ENCODE measurements around the gene NFKB1. TPM values are rescaled to one million over a fixed set of nuclear protein-coding genes. Genes with fewer than 3 reads are reported as not detected.

Gene NFKB1
- polyA plus RNA-seq, 1 donor from 2014 or later: 8.6 TPM

GRCh38 chr4:102552781-102553180 lies 51.6 kb downstream of the NFKB1 start:
- Histone ChIP-seq H4K20me1 (ENCODE audit: insufficient read depth) (no peaks in the 10 kb centered on the region), H3K79me2 (replicated peaks; ENCODE audit: insufficient read depth, low read length) (no peaks in the 10 kb centered on the region), H3K9ac (ENCODE audit: low read length) (no peak overlapping the region), H3K4me2 (ENCODE audit: low read length) (no peak overlapping the region), H3K27me3 (ENCODE audit: insufficient read depth, low read depth, low read length) (no peaks in the 10 kb centered on the region), H3K4me3 (ENCODE audit: low read length) (no peak overlapping the region), H3F3A (ENCODE audit: insufficient read depth, low read length, poor library complexity, severe bottlenecking) (no peaks in the 10 kb centered on the region), H3K9me2 (ENCODE audit: insufficient read depth, low read length) (no peaks in the 10 kb centered on the region), H3K9me3 (ENCODE audit: low read length) (no peaks in the 10 kb centered on the region), H3K27ac (ENCODE audit: low read length) (no peak overlapping the region), H3K36me3 (ENCODE audit: insufficient read depth, low read length) (no peaks in the 10 kb centered on the region), H2AFZ (ENCODE audit: low read depth, low read length) (no peak overlapping the region)
- TF ChIP-seq EP300 (conservative IDR thresholded peaks at IDR 0.05; ENCODE audit: poor library complexity, severe bottlenecking) (no peak), SMC3 (conservative IDR thresholded peaks at IDR 0.05; ENCODE audit: poor library complexity) (no peak), MXI1 (conservative IDR thresholded peaks at IDR 0.05; ENCODE audit: poor library complexity, severe bottlenecking) (no peak), POLR2AphosphoS5 (IDR thresholded peaks at IDR 0.05) (no peak), EZH2 (IDR thresholded peaks at IDR 0.05; ENCODE audit: borderline replicate concordance, insufficient read depth, low read length, poor library complexity, severe bottlenecking) (no peak), TAF1 (IDR thresholded peaks at IDR 0.05; ENCODE audit: low read depth) (no peak)
- TF ChIP-seq, protein P1, sequence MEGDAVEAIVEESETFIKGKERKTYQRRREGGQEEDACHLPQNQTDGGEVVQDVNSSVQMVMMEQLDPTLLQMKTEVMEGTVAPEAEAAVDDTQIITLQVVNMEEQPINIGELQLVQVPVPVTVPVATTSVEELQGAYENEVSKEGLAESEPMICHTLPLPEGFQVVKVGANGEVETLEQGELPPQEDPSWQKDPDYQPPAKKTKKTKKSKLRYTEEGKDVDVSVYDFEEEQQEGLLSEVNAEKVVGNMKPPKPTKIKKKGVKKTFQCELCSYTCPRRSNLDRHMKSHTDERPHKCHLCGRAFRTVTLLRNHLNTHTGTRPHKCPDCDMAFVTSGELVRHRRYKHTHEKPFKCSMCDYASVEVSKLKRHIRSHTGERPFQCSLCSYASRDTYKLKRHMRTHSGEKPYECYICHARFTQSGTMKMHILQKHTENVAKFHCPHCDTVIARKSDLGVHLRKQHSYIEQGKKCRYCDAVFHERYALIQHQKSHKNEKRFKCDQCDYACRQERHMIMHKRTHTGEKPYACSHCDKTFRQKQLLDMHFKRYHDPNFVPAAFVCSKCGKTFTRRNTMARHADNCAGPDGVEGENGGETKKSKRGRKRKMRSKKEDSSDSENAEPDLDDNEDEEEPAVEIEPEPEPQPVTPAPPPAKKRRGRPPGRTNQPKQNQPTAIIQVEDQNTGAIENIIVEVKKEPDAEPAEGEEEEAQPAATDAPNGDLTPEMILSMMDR (IDR thresholded peaks at IDR 0.05; ENCODE audit: poor library complexity, severe bottlenecking): no peak
- TF ChIP-seq, protein P2, sequence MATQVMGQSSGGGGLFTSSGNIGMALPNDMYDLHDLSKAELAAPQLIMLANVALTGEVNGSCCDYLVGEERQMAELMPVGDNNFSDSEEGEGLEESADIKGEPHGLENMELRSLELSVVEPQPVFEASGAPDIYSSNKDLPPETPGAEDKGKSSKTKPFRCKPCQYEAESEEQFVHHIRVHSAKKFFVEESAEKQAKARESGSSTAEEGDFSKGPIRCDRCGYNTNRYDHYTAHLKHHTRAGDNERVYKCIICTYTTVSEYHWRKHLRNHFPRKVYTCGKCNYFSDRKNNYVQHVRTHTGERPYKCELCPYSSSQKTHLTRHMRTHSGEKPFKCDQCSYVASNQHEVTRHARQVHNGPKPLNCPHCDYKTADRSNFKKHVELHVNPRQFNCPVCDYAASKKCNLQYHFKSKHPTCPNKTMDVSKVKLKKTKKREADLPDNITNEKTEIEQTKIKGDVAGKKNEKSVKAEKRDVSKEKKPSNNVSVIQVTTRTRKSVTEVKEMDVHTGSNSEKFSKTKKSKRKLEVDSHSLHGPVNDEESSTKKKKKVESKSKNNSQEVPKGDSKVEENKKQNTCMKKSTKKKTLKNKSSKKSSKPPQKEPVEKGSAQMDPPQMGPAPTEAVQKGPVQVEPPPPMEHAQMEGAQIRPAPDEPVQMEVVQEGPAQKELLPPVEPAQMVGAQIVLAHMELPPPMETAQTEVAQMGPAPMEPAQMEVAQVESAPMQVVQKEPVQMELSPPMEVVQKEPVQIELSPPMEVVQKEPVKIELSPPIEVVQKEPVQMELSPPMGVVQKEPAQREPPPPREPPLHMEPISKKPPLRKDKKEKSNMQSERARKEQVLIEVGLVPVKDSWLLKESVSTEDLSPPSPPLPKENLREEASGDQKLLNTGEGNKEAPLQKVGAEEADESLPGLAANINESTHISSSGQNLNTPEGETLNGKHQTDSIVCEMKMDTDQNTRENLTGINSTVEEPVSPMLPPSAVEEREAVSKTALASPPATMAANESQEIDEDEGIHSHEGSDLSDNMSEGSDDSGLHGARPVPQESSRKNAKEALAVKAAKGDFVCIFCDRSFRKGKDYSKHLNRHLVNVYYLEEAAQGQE (IDR thresholded peaks at IDR 0.05; ENCODE audit: borderline replicate concordance): no peak

DNA sequence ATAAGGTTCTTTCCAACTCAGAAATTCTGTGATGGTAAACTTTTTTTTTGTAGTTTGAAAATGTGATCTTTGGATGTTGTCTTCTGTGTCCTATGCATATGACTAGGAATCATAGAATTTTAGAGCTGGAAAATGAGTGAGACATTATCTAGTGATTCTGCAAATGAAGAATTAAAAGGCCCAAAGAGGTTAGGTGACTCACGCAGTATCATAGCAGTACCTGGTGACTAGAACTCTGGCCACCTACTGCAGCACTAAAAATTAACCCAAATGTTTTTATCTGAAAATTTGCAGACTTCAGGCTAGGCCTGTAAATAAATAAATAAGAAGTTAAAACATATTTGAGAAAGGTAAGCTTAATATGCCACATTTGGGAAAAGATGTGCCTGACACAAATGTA lies 52.8 kb downstream of the NFKB1 start:
- Histone ChIP-seq H3K4me2 (ENCODE audit: low read length) (no peak overlapping the region), H3K36me3 (ENCODE audit: insufficient read depth, low read length) (no peaks in the 10 kb centered on the region), H3F3A (ENCODE audit: insufficient read depth, low read length, poor library complexity, severe bottlenecking) (no peaks in the 10 kb centered on the region), H2AFZ (ENCODE audit: low read depth, low read length) (no peak overlapping the region), H3K79me2 (replicated peaks; ENCODE audit: insufficient read depth, low read length) (no peaks in the 10 kb centered on the region), H3K9me3 (ENCODE audit: low read length) (no peaks in the 10 kb centered on the region), H4K20me1 (ENCODE audit: insufficient read depth) (no peaks in the 10 kb centered on the region), H3K4me3 (ENCODE audit: low read length) (no peak overlapping the region), H3K9me2 (ENCODE audit: insufficient read depth, low read length) (no peaks in the 10 kb centered on the region), H3K9ac (ENCODE audit: low read length) (no peak overlapping the region), H3K27me3 (ENCODE audit: insufficient read depth, low read depth, low read length) (no peaks in the 10 kb centered on the region), H3K27ac (ENCODE audit: low read length) (no peak overlapping the region)
- no peak for TF ChIP-seq MXI1 (conservative IDR thresholded peaks at IDR 0.05; ENCODE audit: poor library complexity, severe bottlenecking)
- TF ChIP-seq TAF1 (IDR thresholded peaks at IDR 0.05; ENCODE audit: low read depth): no peak
- TF ChIP-seq EP300 (conservative IDR thresholded peaks at IDR 0.05; ENCODE audit: poor library complexity, severe bottlenecking): no peak
- no peak for TF ChIP-seq SMC3 (conservative IDR thresholded peaks at IDR 0.05; ENCODE audit: poor library complexity)
- no peak for TF ChIP-seq POLR2AphosphoS5 (IDR thresholded peaks at IDR 0.05)
- no peak for TF ChIP-seq EZH2 (IDR thresholded peaks at IDR 0.05; ENCODE audit: borderline replicate concordance, insufficient read depth, low read length, poor library complexity, severe bottlenecking)
